ENCODE measurements around the gene CCPG1.

GRCh38 chr15:55349282-55349681 is 58.9 kb downstream of the CCPG1 start:
- TF ChIP-seq ELF1 (IDR thresholded peaks at IDR 0.05), result no peak
- no peak for TF ChIP-seq CTCF (IDR thresholded peaks at IDR 0.05)
- TF ChIP-seq POLR2AphosphoS5 (IDR thresholded peaks at IDR 0.05; ENCODE audit: low read depth, low read length), result no peak
- TF ChIP-seq ZBTB33 (IDR thresholded peaks at IDR 0.05; ENCODE audit: borderline replicate concordance, low read depth), result no peak
